ENCODE measurements around the gene PTPRD. TPM values are rescaled to one million over a fixed set of nuclear protein-coding genes. Genes with fewer than 3 reads are reported as not detected.

Gene PTPRD
- total RNA-seq, 1 experiment from 2014 or later, result 69.6 TPM

GRCh38 chr9:8724284-8725018 is 1888.4 kb downstream of the PTPRD start:
- H3K27me3 Mint-ChIP-seq (ENCODE audit: low read depth), result no peaks in the 10 kb centered on the region
- ChIA-PET POLR2A (no interaction called here), CTCF (no interaction called here)
- no peak overlapping the region for H3K4me3 Mint-ChIP-seq
- no peaks in the 10 kb centered on the region for H3K9me3 Mint-ChIP-seq
- no peak; the same call in 1 of the 2 replicates for ATAC-seq
- no peak overlapping the region; the same call in 1 of the 2 replicates for H3K27ac Mint-ChIP-seq
- TF ChIP-seq E2F5 (CRISPR knock-in tag; IDR thresholded peaks at IDR 0.05), result no peak
- H3K36me3 Mint-ChIP-seq, result no peaks in the 10 kb centered on the region
- peaks cover 10% of the 10 kb centered on the region; the same call in 1 of the 2 replicates for H3K4me1 Mint-ChIP-seq
- DNase-seq (ENCODE audit: low spot score), result no peak

GRCh38 chr9:8723195-8723594 is 1889.6 kb downstream of the PTPRD start:
- Mint-ChIP-seq H3K9me3 (no peaks in the 10 kb centered on the region), H3K27me3 (ENCODE audit: low read depth) (no peaks in the 10 kb centered on the region), H3K4me1 (peaks cover 22% of the 10 kb centered on the region), H3K4me3 (no peak overlapping the region), H3K36me3 (no peaks in the 10 kb centered on the region), H3K27ac (no peak overlapping the region)
- ATAC-seq (no peak), DNase-seq (ENCODE audit: low spot score) (no peak)
- no peak for TF ChIP-seq TCF7 (CRISPR knock-in tag; IDR thresholded peaks at IDR 0.05; ENCODE audit: low read depth)
- TF ChIP-seq CREB1 (CRISPR knock-in tag; IDR thresholded peaks at IDR 0.05), result no peak
- TF ChIP-seq, protein P1, sequence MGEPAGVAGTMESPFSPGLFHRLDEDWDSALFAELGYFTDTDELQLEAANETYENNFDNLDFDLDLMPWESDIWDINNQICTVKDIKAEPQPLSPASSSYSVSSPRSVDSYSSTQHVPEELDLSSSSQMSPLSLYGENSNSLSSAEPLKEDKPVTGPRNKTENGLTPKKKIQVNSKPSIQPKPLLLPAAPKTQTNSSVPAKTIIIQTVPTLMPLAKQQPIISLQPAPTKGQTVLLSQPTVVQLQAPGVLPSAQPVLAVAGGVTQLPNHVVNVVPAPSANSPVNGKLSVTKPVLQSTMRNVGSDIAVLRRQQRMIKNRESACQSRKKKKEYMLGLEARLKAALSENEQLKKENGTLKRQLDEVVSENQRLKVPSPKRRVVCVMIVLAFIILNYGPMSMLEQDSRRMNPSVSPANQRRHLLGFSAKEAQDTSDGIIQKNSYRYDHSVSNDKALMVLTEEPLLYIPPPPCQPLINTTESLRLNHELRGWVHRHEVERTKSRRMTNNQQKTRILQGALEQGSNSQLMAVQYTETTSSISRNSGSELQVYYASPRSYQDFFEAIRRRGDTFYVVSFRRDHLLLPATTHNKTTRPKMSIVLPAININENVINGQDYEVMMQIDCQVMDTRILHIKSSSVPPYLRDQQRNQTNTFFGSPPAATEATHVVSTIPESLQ (CRISPR knock-in tag; IDR thresholded peaks at IDR 0.05), result no peak
- no peak for TF ChIP-seq ZBTB43 (CRISPR knock-in tag; IDR thresholded peaks at IDR 0.05)
- no peak for TF ChIP-seq TEAD1 (CRISPR knock-in tag; IDR thresholded peaks at IDR 0.05)
- TF ChIP-seq SP1 (CRISPR knock-in tag; conservative IDR thresholded peaks at IDR 0.05), result no peak
- no peak for TF ChIP-seq FOXK1 (CRISPR knock-in tag; IDR thresholded peaks at IDR 0.05)
- no peak for TF ChIP-seq ZNF138 (CRISPR knock-in tag; conservative IDR thresholded peaks at IDR 0.05)
- ChIA-PET POLR2A (no interaction called here), CTCF (no interaction called here)

GRCh38 chr9:8719833-8720486 is 1892.8 kb downstream of the PTPRD start:
- CTCF ChIA-PET, result no interaction called here
- ATAC-seq, result peak; percentile 15; the same call in 1 of the 2 replicates
- no peak overlapping the region for H3K27ac Mint-ChIP-seq
- TF ChIP-seq NR2C2 (CRISPR knock-in tag; IDR thresholded peaks at IDR 0.05) (no peak), MYBL2 (CRISPR knock-in tag; IDR thresholded peaks at IDR 0.05) (no peak), CREB1 (CRISPR knock-in tag; IDR thresholded peaks at IDR 0.05) (no peak), GABPB1 (CRISPR knock-in tag; IDR thresholded peaks at IDR 0.05) (no peak), FOXP4 (CRISPR knock-in tag; IDR thresholded peaks at IDR 0.05) (no peak), ZBTB43 (CRISPR knock-in tag; IDR thresholded peaks at IDR 0.05) (no peak), CREM (CRISPR knock-in tag; IDR thresholded peaks at IDR 0.05) (no peak), MXD4 (CRISPR knock-in tag; IDR thresholded peaks at IDR 0.05; ENCODE audit: borderline replicate concordance) (no peak), MAX (CRISPR knock-in tag; IDR thresholded peaks at IDR 0.05) (no peak), FOXJ3 (CRISPR knock-in tag; IDR thresholded peaks at IDR 0.05; ENCODE audit: borderline replicate concordance) (no peak), IRF2 (CRISPR knock-in tag; IDR thresholded peaks at IDR 0.05; ENCODE audit: borderline replicate concordance, low read depth) (no peak)
- TF ChIP-seq, protein P1 (CRISPR knock-in tag; IDR thresholded peaks at IDR 0.05), result no peak

More at GRCh38 chr9:8719833-8720486, 1892.8 kb downstream of the PTPRD start:
- no peak for DNase-seq (ENCODE audit: low spot score)
- Mint-ChIP-seq H3K9me3 (no peaks in the 10 kb centered on the region), H3K4me3 (no peak overlapping the region), H3K36me3 (no peaks in the 10 kb centered on the region), H3K4me1 (peaks cover 44% of the 10 kb centered on the region), H3K27me3 (ENCODE audit: low read depth) (no peaks in the 10 kb centered on the region)
- POLR2A ChIA-PET, result no interaction called here
